Hematopoietic multipotent progenitor cell treated with erythropoietin and hydrocortisone succinate and interleukin-3 and kit ligand, for 4 days (in vitro differentiated cells): Measurements from ENCODE around the gene TIGAR.

Experiments used
- DNase-seq: peaks from one replicate; pipeline ENCODE4 v3.0.0-alpha.2; 2015

TIGAR gene

DNA sequence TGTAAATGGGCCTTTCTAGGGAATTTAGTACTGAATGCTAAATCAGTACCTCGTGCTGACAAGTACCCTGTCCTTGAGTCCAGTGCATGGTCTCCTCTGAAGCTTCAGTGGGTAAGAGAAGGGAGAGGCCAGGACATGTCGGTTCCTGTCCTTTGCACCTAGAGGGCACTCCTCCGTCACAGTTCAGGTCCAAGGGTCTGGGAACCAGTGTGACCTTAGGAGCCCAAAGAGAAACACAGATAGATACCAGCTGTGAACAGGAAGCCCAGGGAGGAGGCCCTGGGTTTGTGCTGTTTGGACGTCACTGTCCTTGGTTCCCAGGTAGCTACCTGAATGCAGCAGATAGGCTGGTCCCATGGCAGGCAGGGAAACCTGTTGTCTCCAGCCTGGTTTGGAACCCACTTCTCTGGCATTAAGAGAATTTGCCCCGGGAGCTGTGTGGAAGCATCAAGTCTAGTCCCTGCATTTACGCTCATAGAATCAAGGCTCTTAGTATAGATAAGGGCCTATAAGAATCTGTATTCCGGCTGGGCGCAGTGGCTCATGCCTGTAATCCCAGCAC, 62.4 kb downstream of the TIGAR start:
- peak; percentile 56 for DNase-seq

GRCh38 chr12:4386801-4387200, 65.8 kb downstream of the TIGAR start:
- DNase-seq: no peak

DNA sequence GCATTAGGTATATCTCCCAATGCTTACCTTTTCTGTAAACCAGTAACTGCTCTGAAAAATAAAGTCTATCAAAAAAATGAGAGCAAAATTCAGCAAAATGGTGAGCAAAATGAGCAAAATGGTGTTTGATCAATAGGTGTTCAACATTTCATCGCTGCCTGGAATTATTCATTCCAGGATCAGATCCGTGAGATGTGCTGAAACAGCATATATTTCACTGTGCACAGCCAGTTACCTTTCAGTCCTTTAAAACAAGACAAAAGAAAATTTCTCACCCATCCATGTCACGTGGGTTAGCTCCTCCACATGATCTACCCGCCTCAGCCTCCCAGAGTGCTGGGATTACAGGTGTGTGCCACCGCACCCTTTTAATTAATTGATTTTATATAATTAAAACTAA, 66.6 kb downstream of the TIGAR start:
- no peak for DNase-seq

DNA sequence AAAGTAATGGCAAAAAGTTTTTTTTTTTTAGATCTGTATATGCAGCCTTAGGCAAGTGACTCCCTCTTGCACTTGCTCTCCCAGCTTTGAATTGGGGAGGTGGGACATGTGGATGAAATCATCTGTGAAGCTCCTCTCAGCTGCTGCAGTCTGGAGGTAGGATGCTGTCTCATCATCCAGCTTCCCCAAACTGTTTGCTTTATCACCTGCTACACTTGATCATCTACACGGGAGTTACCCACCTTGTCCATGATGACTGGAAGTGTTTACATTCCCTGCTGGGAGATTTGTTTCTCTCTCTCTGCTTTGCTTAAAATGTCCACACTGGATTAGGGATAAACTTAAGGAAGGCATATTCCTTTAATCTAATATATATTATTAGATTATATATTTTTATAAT, 67.0 kb downstream of the TIGAR start:
- DNase-seq: no peak

- DNase-seq: peak; percentile 37
Observed at GRCh38 chr12:4388662-4389061, 67.6 kb downstream of the TIGAR start.

DNA sequence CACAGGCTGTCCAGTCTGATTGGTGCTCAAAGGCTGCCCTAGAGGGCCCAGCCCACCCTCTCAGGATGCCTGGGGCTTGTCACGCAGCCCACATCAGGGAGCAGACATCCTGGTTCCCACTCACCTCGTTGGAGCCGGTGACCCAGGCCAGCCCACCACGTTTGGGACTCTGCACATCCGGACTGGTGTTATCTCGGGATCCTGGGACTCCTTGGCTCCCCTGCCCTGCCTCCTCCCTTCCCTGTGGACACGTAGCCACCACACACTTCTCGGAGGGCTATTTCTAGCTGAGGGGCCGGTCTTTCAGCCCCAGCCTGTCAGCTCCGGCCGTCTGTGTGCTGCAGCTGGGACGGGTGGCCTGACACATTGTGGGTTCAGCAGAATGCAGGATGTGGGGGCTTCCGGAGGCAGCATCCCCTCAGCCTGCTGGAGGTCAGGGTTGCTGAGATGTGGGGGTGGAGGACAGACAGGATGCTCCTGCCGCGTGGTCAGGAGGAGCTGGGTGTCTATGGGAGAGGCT, 71.3 kb downstream of the TIGAR start:
- DNase-seq: peak; percentile 57

DNA sequence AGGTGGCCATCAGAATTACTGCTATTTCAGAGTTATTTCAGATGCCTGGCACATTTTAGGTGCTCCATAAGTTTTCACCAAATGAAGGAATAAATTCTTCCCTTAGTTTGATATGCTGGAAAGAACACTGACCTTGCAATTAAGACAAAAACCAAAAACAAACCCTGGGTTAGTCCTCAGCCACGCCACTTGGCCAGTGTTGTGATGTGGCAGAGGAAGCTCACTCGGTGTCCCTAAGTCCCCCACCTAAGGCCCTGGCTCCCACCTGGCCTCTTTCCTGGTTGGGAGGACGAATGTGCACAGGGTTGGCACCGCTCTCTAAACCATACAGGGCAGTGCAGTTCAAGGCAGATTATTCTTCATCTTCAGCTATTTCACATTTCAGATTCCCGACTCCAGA, 72.2 kb downstream of the TIGAR start:
- DNase-seq: no peak

DNA sequence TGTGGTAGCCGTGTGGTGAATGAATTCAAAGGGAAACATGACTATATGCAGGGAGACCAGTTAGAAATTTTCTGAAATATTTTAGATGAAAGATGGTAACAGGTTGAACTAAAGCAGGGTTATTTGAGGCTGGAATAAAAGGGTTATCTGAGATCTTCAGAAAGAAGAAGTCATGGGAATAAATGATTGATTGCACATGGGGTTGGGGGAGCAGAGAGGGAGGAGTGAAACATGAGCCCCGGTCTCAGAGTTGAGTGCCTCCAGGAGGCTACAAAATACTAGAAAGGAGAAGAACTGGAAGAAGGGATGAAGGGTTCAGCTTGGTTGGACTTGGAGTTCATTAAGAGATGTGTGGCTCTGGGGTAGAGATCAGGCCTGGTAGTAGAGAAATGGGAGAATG, 74.8 kb downstream of the TIGAR start:
- no peak for DNase-seq

GRCh38 chr12:4401117-4401516, 80.1 kb downstream of the TIGAR start:
- DNase-seq: no peak

DNA sequence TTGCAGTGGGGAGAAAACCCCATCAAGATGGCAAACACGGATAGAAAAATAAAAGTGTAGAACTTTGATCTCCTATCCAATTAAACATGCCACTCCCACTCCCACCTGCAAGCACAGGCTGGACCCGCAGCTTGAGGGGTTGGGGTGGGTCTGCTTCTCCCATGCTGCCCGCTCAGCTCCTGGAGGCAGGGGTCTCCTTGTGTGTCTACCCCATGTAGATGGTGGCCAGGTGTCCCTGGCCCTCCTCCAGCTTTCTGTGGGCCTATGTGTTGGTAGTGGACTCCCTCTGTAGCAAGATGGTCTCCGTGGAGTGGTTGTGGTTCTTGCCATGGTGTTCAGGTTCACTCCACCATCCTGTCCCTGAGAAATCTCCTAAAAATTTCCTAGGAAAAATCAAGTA, 82.0 kb downstream of the TIGAR start:
- no peak for DNase-seq
